CD4-positive, alpha-beta T cell treated with Interleukin-21 for 1 hour (primary cell): ENCODE results near the gene SERTAD4.

Experiments
- DNase-seq: peaks from one replicate; pipeline ENCODE4 v3.0.0-alpha.2; 2020

The SERTAD4 gene

GRCh38 chr1:210233495-210234328 is 1.1 kb downstream of the SERTAD4 start:
- DNase-seq, result no peak

DNA sequence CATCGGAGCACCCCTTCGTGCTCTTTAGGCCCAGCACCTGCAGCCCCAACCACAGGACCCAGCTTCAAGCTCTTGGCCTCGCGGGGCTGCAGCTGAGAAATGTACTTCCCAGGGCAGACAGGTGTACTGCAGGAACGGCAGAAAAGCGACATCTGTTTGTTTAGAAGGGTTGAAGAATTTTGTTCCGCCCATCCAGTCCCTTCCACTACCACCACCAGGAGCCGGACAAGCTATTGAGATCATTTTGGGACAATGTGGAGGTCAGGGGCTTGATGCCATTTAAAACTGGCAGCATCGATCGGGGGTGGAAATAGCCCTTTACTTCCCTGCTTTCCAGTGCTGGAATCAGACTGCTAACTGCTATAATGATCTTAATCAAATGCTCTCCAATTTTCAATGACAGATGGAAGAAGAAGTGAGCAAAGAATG is 1.7 kb downstream of the SERTAD4 start:
- no peak for DNase-seq

DNA sequence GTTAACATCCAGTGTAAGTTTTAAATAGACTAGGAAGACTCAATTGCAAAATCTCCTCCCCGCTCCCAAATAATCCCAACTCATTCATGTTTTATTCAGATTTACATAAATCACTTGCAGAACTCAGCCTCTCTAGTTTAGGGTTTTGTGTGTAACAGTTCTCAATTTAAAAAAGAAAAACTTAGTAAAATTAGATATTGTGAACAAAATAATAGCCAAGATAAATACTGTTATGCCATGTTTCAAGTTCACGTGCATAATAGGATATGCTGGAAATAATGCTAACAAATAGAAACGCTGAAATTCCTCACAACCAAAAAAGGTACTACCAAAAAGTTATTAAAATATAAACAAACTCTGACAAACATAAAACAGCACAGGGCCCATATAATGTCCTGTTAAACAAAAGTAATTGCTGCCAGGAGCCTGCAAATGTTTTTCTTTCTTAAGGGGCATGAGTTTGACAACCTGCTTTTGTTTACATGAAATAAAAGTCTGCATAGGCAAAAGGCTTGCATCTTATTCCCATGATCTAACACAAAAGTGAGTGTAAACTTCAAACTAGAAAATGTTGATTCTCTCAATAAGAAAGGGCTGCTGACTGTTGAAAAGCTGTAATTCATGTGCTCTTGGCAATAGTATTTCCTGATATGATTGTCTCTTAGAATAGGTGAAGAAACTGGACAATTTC is 2.9 kb downstream of the SERTAD4 start:
- no peak for DNase-seq

- DNase-seq, result no peak
Measured at GRCh38 chr1:210236386-210236839, 3.8 kb downstream of the SERTAD4 start.

DNA sequence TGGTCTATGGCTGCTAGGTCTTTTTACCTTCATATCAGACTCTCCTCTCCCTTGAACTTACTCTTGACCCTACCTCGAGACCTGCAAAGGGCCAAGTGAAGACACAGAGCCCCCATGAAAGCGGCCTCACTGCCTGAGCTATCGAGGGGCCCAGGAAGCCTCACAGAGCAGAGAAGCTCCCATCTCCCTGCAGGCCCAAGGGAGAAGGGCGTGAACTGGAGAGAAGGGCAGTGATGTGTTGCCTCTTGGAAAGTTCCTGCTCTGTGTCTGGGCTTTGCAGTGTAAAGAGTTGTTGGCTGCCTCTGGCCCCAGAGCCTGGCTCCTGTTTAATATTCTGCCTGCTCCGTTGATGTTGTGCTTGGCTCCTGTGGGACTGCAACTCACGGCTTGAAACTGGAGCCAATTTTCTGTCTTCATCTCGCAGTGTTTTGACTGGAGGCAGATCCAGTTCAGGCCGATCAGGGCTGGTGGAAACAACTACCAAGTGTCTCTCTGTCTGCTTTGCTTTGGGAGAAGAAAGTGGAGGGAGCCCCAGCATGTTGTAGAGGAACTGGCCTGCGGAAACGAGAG is 4.3 kb downstream of the SERTAD4 start:
- no peak for DNase-seq

GRCh38 chr1:210237479-210237878 is 4.9 kb downstream of the SERTAD4 start:
- no peak for DNase-seq

DNA sequence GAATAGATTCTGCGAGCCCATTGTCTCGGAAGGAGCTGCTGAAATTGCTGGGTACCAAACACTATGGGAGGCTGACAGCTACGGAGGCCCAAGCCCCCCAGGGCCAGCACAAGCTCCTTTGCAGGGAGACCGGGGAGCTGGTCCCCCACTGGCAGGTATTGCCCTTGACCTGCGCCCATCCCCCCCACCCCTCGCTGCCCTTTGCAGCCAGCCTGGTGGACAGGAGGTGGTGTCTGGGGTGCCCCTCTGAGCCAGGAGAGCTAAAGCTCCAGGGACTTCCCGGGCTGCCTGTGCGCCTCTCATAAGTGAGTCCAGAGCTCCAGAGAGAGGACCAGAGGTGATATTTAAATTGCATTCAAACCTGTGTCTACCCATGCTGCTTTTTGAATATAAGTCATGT is 5.4 kb downstream of the SERTAD4 start:
- no peak for DNase-seq

DNA sequence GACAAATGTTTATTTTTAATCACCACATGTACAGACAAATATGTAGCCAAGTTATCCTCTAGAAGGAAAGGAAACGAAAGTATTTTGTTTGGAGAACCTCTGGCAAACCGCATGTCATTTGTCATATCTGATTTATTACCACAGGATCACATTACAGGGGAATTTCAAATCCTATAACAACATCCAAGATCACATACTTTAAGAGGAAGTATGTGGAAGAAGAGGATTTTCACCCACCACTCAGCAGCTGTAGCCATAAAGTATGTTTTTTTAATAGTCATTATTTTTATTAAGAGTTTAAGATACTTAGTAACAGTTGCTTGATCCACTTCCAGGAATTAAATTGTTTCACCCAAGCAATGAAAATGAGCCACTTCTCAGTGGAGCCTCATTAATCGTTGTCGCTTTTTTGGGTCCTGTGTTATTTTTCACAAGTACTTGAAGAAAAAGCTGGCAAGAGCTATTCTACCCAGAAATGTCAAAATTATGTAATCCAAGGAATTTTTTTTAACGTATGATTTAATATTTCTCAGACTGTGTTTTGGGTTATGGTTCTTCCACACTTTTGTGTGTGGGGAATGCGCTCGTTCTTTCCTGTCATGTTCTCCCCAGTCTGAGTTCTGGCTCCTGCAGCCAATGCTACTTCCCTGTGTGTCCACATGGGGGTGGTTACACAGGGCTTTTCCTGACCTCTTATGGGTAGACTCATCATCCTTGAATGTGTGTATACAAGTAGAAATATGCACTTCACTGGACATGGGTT is 6.9 kb downstream of the SERTAD4 start:
- DNase-seq, result no peak

GRCh38 chr1:210241121-210241520 is 8.5 kb downstream of the SERTAD4 start:
- DNase-seq, result no peak

GRCh38 chr1:210244746-210245367 is 12.3 kb downstream of the SERTAD4 start:
- DNase-seq, result no peak

DNA sequence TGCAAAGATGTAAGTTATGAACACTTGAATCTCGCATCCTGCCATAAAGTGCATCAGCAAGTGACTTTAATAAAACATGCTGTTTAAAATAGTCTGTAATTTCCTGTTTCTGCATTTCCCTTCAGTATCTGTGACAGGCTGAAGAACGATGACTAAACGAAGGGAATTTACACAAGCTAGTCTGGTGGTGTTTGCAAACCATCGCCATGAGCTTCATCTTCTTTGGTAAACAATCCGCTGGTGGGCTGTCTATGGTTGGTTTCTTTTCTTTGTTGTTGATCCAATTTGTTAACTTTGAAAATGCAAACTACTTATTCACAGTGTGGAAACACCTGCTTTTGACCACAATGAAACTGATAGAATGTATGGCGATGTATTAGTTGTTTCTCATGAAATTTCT is 13.9 kb downstream of the SERTAD4 start:
- DNase-seq, result no peak

DNA sequence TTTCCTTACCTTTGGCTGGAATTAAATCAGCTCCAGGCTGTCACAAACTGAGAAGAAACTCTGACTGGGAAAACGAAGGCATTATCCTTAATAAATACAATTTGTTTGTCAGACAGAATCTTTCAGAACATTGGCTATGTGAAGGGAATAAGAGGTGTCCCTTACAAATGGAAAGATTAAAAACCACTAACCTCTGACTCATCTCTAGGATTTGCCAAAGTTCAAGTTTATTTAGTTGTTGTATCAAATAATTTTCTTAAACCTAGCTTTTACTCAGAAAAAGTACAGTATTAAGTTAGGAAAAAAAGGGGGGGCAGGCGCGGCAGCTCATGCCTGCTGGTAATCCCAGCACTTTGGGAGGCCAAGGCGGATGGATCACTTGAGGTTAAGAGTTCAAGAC is 15.7 kb downstream of the SERTAD4 start:
- DNase-seq, result no peak

DNA sequence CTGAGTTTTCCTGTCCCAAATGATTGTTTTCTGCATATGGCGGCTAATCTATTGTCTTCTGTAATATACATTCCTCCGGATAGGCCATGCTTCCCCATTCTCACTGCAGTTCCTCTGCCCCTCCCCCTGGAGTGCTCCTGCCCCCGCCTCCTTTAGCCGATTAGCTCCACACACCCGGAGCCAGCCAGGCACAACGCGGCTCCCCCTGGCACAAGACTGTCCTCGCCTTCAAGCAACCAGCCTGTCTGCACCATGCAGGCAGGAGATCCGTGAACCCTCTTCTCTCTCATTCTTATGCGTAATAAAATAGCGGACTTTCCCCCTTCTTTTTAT is 18.0 kb downstream of the SERTAD4 start:
- DNase-seq, result no peak

- DNase-seq, result no peak
Measured at GRCh38 chr1:210250998-210251679, 18.5 kb downstream of the SERTAD4 start.

- DNase-seq, result no peak
Measured at GRCh38 chr1:210251680-210252490, 19.3 kb downstream of the SERTAD4 start.

DNA sequence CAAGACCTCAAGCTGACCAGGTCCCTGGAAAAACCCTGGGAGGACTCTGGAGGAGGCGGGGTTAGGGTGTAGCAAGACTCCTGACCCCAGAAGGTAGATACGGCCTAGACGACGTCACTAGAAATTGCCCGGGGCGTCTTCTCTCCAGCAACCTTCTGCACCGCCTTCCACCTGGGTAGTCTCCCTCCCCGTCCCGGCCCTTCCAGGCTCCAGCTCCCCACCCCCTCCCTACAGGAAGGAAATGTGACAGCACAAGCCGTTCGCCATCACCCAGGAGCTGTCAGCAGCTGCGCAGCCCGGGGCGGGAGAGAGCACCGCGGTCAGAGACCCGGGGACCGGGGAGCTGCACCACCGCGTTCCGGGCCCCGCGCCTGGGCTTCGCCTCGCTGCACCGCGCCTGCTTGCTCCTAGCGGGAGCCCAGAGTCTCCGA is 20.0 kb downstream of the SERTAD4 start:
- no peak for DNase-seq

DNA sequence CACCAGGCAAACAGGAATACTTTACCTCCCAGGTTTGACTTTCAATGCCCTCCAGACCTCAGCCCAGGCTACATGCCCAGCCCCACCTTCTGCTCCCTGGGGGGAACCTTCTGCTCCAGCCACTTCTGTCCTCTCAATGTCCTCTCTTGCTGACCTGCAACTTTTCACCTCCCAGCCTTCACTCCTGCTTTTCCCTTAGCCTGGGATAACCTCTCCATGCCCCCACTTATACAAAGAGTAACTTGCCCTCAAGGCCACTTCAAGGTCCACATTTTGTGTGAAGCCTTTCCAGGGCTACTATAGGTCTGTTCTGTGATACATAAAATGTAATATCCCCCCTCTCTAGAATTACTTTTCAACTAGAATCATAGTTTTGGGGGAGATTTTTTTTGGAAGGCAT is 21.7 kb downstream of the SERTAD4 start:
- no peak for DNase-seq

DNA sequence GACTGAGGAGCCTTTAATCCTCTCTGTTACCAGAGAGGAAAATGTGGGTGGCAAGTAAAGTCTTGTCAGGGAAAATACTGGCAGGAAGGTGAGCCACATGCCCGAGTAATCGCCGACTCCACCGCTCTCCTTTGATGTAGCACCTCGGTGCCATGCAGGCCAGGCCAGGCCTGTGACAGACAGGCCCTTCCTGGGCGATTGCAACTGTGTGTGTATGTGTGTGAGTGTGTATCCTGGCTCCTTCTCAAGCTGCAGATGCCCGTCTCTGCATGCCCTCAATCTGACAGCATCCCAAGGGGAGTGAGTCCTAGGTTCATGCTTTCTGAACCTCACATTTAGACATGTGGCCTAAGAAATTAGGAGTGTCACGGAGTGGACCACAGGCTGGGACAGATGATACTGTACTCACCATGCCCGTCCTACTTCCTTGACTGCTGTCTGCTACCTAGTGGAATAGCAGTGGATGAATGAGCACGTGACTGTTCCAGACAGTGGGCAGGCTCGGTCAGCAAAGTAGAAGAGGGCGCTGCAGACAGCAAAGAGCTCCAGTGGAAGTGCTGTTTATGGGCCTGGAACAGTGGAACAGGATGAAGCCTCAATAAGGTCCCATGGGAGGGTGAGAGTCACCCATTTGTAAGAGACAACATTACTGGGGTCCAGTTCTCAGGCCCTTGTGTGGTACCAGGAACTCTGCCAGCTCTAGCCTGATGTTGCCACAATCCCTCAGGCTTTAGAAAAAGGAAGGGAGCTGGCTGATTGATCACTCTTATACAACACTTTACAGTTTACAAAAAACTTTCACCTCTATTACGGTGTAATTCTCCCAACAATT is 25.3 kb downstream of the SERTAD4 start:
- no peak for DNase-seq

GRCh38 chr1:210259561-210259960 is 27.0 kb downstream of the SERTAD4 start:
- no peak for DNase-seq

DNA sequence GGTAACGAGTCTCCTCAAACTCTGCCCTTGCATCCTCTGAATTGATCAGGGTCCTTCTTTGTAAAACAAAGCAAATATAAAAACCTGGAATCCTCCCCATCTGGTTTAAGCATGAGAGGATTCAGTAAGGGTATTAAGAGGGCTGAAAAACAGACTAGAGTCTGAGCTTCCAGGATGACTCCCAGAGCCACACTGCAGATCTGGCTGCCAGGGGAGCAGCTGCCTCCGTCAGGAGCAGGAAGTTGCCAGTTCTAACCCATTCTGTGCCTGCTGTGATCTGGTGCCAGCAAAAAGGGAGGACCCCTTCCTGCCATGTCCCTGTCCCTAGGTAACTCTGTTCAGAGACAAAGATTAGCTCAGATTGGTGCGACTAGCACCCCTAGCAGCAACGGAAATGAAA is 27.5 kb downstream of the SERTAD4 start:
- no peak for DNase-seq
